Gastroesophageal sphincter (tissue), 4 donors: ENCODE data around the gene TMUB2. TPM values are rescaled to one million over a fixed set of nuclear protein-coding genes. Genes with fewer than 3 reads are reported as not detected.

Experiments
- ATAC-seq: fragments of 150-250 bp; one replicate; pipeline ENCODE4 v1.9.1; 2016; ENCODE audit warnings: mild to moderate bottlenecking, moderate library complexity
- H3K27ac ChIP-seq, 4 donors: fragments of 200-600 bp; sonication (generic) in 3 of 4; 1 replicate in 3 of 4; 2 replicates in 1 of 4; pipeline ENCODE4 v1.5.1; 2016 to 2019
- H3K27me3 ChIP-seq: fragments of 200-600 bp; sonication (generic); one replicate; pipeline ENCODE4 v1.5.1; 2019
- H3K36me3 ChIP-seq, 2 donors: fragments of 200-600 bp; sonication (generic); one replicate each; pipeline ENCODE4 v1.5.1; 2019; ENCODE audit warnings: control low read depth in 1 of 2
- H3K4me1 ChIP-seq, 3 donors: fragments of 200-600 bp; sonication (generic); 1 replicate in 2 of 3; 2 replicates in 1 of 3; pipeline ENCODE4 v1.5.1; 2016 to 2019; ENCODE audit warnings: control low read depth in 2 of 3
- H3K4me3 ChIP-seq, 2 donors: fragments of 200-600 bp; sonication (generic); one replicate each; pipeline ENCODE4 v1.5.1; 2019; ENCODE audit warnings: mild to moderate bottlenecking in 1 of 2, moderate library complexity in 1 of 2
- H3K9me3 ChIP-seq, 3 donors: fragments of 200-600 bp; sonication (generic); one replicate each; pipeline ENCODE4 v1.5.1; 2017 to 2019; ENCODE audit warnings: control low read depth in 2 of 3
- CTCF ChIP-seq, 4 experiments: fragments of 200-600 bp in 2 of 4; fragments of 450-650 bp in 2 of 4; sonication (generic) in 1 of 4; IDR thresholded peaks; one replicate each; pipeline ENCODE4 v1.5.1; 2017 to 2019; ENCODE audit warnings: antibody characterized with exemption in 4 of 4, mild to moderate bottlenecking in 2 of 4, moderate library complexity in 2 of 4
- EP300 ChIP-seq: sonication (generic); formaldehyde crosslinking; IDR thresholded peaks from one replicate; pipeline ENCODE4 v1.6.1; 2017; ENCODE audit warnings: antibody characterized with exemption, mild to moderate bottlenecking
- POLR2A ChIP-seq, 2 donors: fragments of 450-650 bp; IDR thresholded peaks; one replicate each; pipeline ENCODE4 v1.6.1; 2017; ENCODE audit warnings: antibody characterized with exemption in 2 of 2, mild to moderate bottlenecking in 2 of 2, moderate library complexity in 1 of 2
- POLR2AphosphoS5 ChIP-seq: sonication (generic); formaldehyde crosslinking; IDR thresholded peaks from one replicate; pipeline ENCODE4 v1.6.1; 2017; ENCODE audit warnings: antibody characterized with exemption
- WGBS, 2 donors: methylation state at CpG; one replicate each; pipeline ENCODE4 v1.1.5; 2018; ENCODE audit warnings: low coverage in 1 of 2; 5-methylcytosine and 5-hydroxymethylcytosine counted together
- total RNA-seq, 4 donors: library from RNA; depleted of rRNA; stranded (reverse); fragments of >200 nt; gene quantifications; one replicate each; pipeline ENCODE4 v1.1.0, GENCODE V29; 2016

The TMUB2 gene
- total RNA-seq, 4 donors from 2014 or later = 28.3 to 36.1 (median 29.8) TPM

- ATAC-seq = no peak
- H3K27ac ChIP-seq = peak overlapping the region in 1 of 4 donors; percentile 38
- 100% methylated on average over 2 of the region's 5 CpGs; no CpG with 5 or more reads in 1 of the 2 donors for WGBS, 2 donors
These were observed 6.0 kb downstream of the TMUB2 start for GRCh38 chr17:44192750-44193149.

GRCh38 chr17:44193326-44194084, 6.7 kb downstream of the TMUB2 start:
- Histone ChIP-seq H3K4me1 (peaks cover 0 to 31% (median 15%) of the 10 kb centered on the region in 3 donors), H3K27me3 (no peaks in the 10 kb centered on the region), H3K9me3 (no peaks in the 10 kb centered on the region), H3K36me3 (peaks cover 0 to 86% of the 10 kb centered on the region in 2 donors), H3K27ac (peak overlapping the region in 1 of 4 donors; percentile 27), H3K4me3 (no peak overlapping the region)
- ATAC-seq = no peak
- WGBS, 2 donors = 60 to 90% methylated on average over 2 of the region's 14 CpGs
- no peak for TF ChIP-seq CTCF (IDR thresholded peaks at IDR 0.05)

More at GRCh38 chr17:44192750-44193149, 6.0 kb downstream of the TMUB2 start:
- Histone ChIP-seq H3K4me1 (peaks cover 0 to 31% (median 15%) of the 10 kb centered on the region in 3 donors), H3K27me3 (no peaks in the 10 kb centered on the region), H3K36me3 (peaks cover 0 to 86% of the 10 kb centered on the region in 2 donors), H3K9me3 (no peaks in the 10 kb centered on the region), H3K4me3 (no peak overlapping the region)
- TF ChIP-seq POLR2A (IDR thresholded peaks at IDR 0.05) (no peak), POLR2AphosphoS5 (no peak), CTCF (IDR thresholded peaks at IDR 0.05) (no peak), EP300 (no peak)

DNA sequence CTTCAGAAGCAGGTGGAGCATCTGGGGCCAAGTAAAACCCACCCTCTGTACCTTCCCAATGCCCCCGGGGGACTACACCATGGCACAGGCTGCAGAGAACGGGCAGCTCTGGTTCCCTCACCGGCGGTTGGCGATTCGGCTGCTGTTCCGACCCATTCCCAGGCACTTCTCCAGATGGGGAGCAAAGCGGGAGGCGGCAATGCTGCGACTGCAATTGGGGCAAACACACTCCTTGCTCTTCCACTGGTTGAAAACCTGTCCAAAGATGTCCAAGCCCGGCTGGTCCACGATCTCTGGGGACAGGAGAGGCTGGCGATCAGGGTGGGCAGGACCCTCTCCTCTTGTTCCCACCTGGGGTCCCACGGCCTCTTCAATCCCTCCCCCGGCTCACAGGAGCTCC, 10.3 kb downstream of the TMUB2 start:
- TF ChIP-seq POLR2AphosphoS5 = no peak
- no peak for TF ChIP-seq CTCF (IDR thresholded peaks at IDR 0.05)
- TF ChIP-seq POLR2A (IDR thresholded peaks at IDR 0.05) = no peak
- TF ChIP-seq EP300 = no peak
- no peak for ATAC-seq
- 95 to 100% methylated on average over 2 to 8 of the region's 15 CpGs for WGBS, 2 donors
- H3K4me1 ChIP-seq = peaks cover 0 to 27% (median 13%) of the 10 kb centered on the region in 3 donors
- no peak overlapping the region for H3K4me3 ChIP-seq
- H3K9me3 ChIP-seq = no peaks in the 10 kb centered on the region
- peak overlapping the region in 3 of 4 donors; percentile 96 to 99 (median 96) for H3K27ac ChIP-seq
- H3K27me3 ChIP-seq = no peaks in the 10 kb centered on the region
- H3K36me3 ChIP-seq = peaks cover 0 to 52% of the 10 kb centered on the region in 2 donors

DNA sequence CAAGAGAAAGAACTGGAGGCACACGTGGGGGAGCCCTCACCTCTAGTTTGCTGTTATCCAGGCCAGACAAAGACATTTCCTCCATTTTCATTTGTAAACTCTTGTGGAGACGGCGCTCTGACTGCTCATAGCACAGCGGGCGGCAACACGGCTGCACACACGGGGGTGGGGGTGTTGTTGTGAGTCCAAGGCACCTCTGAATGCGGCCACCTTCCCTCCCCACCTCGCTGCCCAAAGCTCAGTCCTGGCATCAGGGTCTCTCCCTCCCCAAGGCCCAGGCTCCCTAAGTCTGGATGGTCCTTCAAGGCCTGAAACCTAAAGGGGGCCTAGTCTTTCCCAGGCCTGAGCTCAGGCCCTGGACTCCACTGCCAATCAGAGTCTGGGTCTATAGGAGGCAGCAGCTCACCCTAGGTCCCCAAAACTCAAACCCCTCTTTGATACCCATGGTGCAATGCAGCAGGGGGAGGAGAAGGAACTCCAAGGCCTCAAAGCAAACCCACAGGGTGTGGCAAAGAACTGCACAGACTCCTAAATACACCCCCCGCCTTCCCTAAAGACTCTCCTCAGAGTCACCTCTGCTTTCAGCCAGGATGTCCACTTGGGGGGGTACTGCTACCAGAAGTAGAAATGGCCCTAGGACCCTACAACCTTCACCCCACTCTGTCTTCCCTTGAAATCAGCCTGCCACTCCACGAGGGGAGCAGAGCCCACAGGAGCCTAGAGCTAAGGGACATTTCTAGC, 11.4 kb downstream of the TMUB2 start:
- H3K9me3 ChIP-seq = no peaks in the 10 kb centered on the region
- peaks cover 0 to 29% (median 13%) of the 10 kb centered on the region in 3 donors for H3K4me1 ChIP-seq
- TF ChIP-seq CTCF (IDR thresholded peaks at IDR 0.05) (peak in 1 of 4 experiments; percentile 8), EP300 (no peak), POLR2A (IDR thresholded peaks at IDR 0.05) (peak in 1 of 2 donors; percentile 27), POLR2AphosphoS5 (no peak)
- peak overlapping the region; percentile 80 to 99 (median 96) for H3K27ac ChIP-seq
- peaks cover 0 to 45% of the 10 kb centered on the region in 2 donors for H3K36me3 ChIP-seq
- 25 to 39% methylated on average over 2 to 8 of the region's 11 CpGs for WGBS, 2 donors
- peak overlapping the region; percentile 70 to 97 for H3K4me3 ChIP-seq
- no peaks in the 10 kb centered on the region for H3K27me3 ChIP-seq
- ATAC-seq = no peak
